Natural killer cell (primary cell): Measurements from ENCODE around the gene WDR7. TPM values are rescaled to one million over a fixed set of nuclear protein-coding genes. Genes with fewer than 3 reads are reported as not detected.

ENCODE experiments used
- ATAC-seq, 3 donors: fragments of 150-1000 bp in 2 of 3; fragments of 200-7000 bp in 1 of 3; cut with Tn5 transposase; 1 replicate in 1 of 3; 2 replicates in 2 of 3; pipeline ENCODE4 v1.10.0; 2021; ENCODE audit warnings: mild to moderate bottlenecking in 2 of 3, moderate library complexity in 2 of 3
- DNase-seq, 2 donors: peaks; one replicate each; pipeline versions ENCODE4 v3.0.0 to v3.0.0-alpha.2; 2013 to 2021; ENCODE audit warnings: mixed read lengths in 1 of 2
- H3K27ac ChIP-seq: one replicate; pipeline ENCODE4 v1.5.1; 2013; ENCODE audit warnings: mild to moderate bottlenecking, low read length
- H3K27me3 ChIP-seq: one replicate; pipeline ENCODE4 v1.6.1; 2013; ENCODE audit warnings: low read length; ENCODE audit not compliant: control insufficient read depth, insufficient read depth
- H3K36me3 ChIP-seq: one replicate; pipeline ENCODE4 v1.6.1; 2013; ENCODE audit warnings: low read length; ENCODE audit not compliant: control insufficient read depth, insufficient read depth
- H3K4me1 ChIP-seq: one replicate; pipeline ENCODE4 v1.6.1; 2013; ENCODE audit warnings: low read length; ENCODE audit not compliant: control insufficient read depth, insufficient read depth
- H3K4me3 ChIP-seq: one replicate; pipeline ENCODE4 v1.5.1; 2013; ENCODE audit warnings: low read length
- H3K9me3 ChIP-seq: one replicate; pipeline ENCODE4 v1.6.1; 2013; ENCODE audit warnings: low read length; ENCODE audit not compliant: control insufficient read depth, insufficient read depth
- H3K27ac Mint-ChIP-seq, 2 donors: one replicate each; pipeline ENCODE4 v1.8.0; 2022; ENCODE audit warnings: mild to moderate bottlenecking in 2 of 2, mixed read lengths in 2 of 2, moderate library complexity in 1 of 2
- H3K27me3 Mint-ChIP-seq, 2 donors: one replicate each; pipeline ENCODE4 v1.8.0; 2022; ENCODE audit warnings: low read depth in 2 of 2, mixed read lengths in 2 of 2
- H3K36me3 Mint-ChIP-seq: one replicate; pipeline ENCODE4 v1.8.0; 2022; ENCODE audit warnings: mixed read lengths
- H3K4me1 Mint-ChIP-seq, 2 donors: one replicate each; pipeline ENCODE4 v1.8.0; 2022; ENCODE audit warnings: mixed read lengths in 2 of 2
- H3K4me3 Mint-ChIP-seq: one replicate; pipeline ENCODE4 v1.8.0; 2022; ENCODE audit warnings: mild to moderate bottlenecking, moderate library complexity, mixed read lengths
- H3K9me3 Mint-ChIP-seq, 2 donors: one replicate each; pipeline ENCODE4 v1.8.0; 2022; ENCODE audit warnings: mixed read lengths in 2 of 2
- CTCF ChIP-seq: fragments of 200-600 bp; IDR thresholded peaks from one replicate; pipeline ENCODE4 v1.8.0; 2022; ENCODE audit warnings: antibody characterized with exemption
- WGBS: methylation state at CpG from one replicate; pipeline ENCODE4 v1.1.7; 2013; ENCODE audit warnings: missing lambda C conversion rate; ENCODE audit not compliant: insufficient coverage; 5-methylcytosine and 5-hydroxymethylcytosine counted together
- intact Hi-C: fragments of 100-400 bp; cut with micrococcal nuclease; formaldehyde crosslinking; loops from one replicate; pipeline ENCODE4 v1.14.2; 2022
- total RNA-seq, 4 donors: library from RNA; stranded (reverse); fragments of 120-200 nt in 1 of 4; gene quantifications; one replicate each; pipeline versions ENCODE4 v1.2.3 to v1.2.4, GENCODE V29; 2013 to 2022

Gene WDR7
- total RNA-seq, 3 donors from 2014 or later (not counting 1 experiment from before 2014, with no cell fraction given), result 71.1 to 103 (median 77.3) TPM

GRCh38 chr18:56982766-56983165, 331.6 kb downstream of the WDR7 start:
- Histone ChIP-seq H3K36me3 (no peaks in the 10 kb centered on the region), H3K9me3 (no peaks in the 10 kb centered on the region), H3K4me1 (no peaks in the 10 kb centered on the region), H3K27ac (no peak overlapping the region), H3K4me3 (no peak overlapping the region), H3K27me3 (no peaks in the 10 kb centered on the region)
- Mint-ChIP-seq H3K4me1 (peaks cover 0 to 5% of the 10 kb centered on the region in 2 donors), H3K27ac (peak overlapping the region in 1 of 2 donors; percentile 22), H3K36me3 (no peaks in the 10 kb centered on the region), H3K9me3 (no peaks in the 10 kb centered on the region), H3K27me3 (no peaks in the 10 kb centered on the region), H3K4me3 (no peak overlapping the region)
- intact Hi-C loops, result no loop called here
- no peak for DNase-seq
- ATAC-seq, result no peak
- no peak for TF ChIP-seq CTCF

- no peak overlapping the region for H3K4me3 Mint-ChIP-seq
- TF ChIP-seq CTCF, result no peak
- H3K4me1 Mint-ChIP-seq, result peaks cover 0 to 5% of the 10 kb centered on the region in 2 donors
- no peaks in the 10 kb centered on the region for H3K9me3 Mint-ChIP-seq
- no peaks in the 10 kb centered on the region for H3K4me1 ChIP-seq
- no peak overlapping the region for H3K27ac ChIP-seq
- H3K36me3 Mint-ChIP-seq, result no peaks in the 10 kb centered on the region
- no peak overlapping the region for H3K4me3 ChIP-seq
- intact Hi-C loops, result no loop called here
- H3K27me3 Mint-ChIP-seq, result no peaks in the 10 kb centered on the region
- no peaks in the 10 kb centered on the region for H3K27me3 ChIP-seq
- DNase-seq, result no peak
- WGBS, result no CpG with 5 or more reads among the region's 1 CpG
- no peaks in the 10 kb centered on the region for H3K9me3 ChIP-seq
- H3K36me3 ChIP-seq, result no peaks in the 10 kb centered on the region
- no peak for ATAC-seq
- no peak overlapping the region for H3K27ac Mint-ChIP-seq
Observed at GRCh38 chr18:56983275-56983992, 332.3 kb downstream of the WDR7 start.

GRCh38 chr18:56984731-56985130, 333.6 kb downstream of the WDR7 start:
- Mint-ChIP-seq H3K9me3 (no peaks in the 10 kb centered on the region), H3K4me3 (no peak overlapping the region), H3K36me3 (no peaks in the 10 kb centered on the region), H3K4me1 (peaks cover 0 to 5% of the 10 kb centered on the region in 2 donors), H3K27ac (no peak overlapping the region), H3K27me3 (no peaks in the 10 kb centered on the region)
- Histone ChIP-seq H3K9me3 (no peaks in the 10 kb centered on the region), H3K27me3 (no peaks in the 10 kb centered on the region), H3K36me3 (no peaks in the 10 kb centered on the region), H3K27ac (no peak overlapping the region), H3K4me1 (no peaks in the 10 kb centered on the region), H3K4me3 (no peak overlapping the region)
- intact Hi-C loops, result no loop called here
- no peak for DNase-seq
- 97% methylated on average over 5 of the region's 5 CpGs for WGBS
- TF ChIP-seq CTCF, result no peak
- no peak for ATAC-seq

- Mint-ChIP-seq H3K4me1 (no peaks in the 10 kb centered on the region), H3K27ac (no peak overlapping the region), H3K9me3 (peaks cover 0 to 3% of the 10 kb centered on the region in 2 donors), H3K36me3 (no peaks in the 10 kb centered on the region), H3K4me3 (no peak overlapping the region), H3K27me3 (no peaks in the 10 kb centered on the region)
- no peak overlapping the region for H3K27ac ChIP-seq
- TF ChIP-seq CTCF, result no peak
- H3K9me3 ChIP-seq, result no peaks in the 10 kb centered on the region
- H3K4me1 ChIP-seq, result no peaks in the 10 kb centered on the region
- DNase-seq, result no peak
- H3K27me3 ChIP-seq, result no peaks in the 10 kb centered on the region
- no peaks in the 10 kb centered on the region for H3K36me3 ChIP-seq
- no peak for ATAC-seq
- 100% methylated on average over 2 of the region's 2 CpGs for WGBS
- no peak overlapping the region for H3K4me3 ChIP-seq
- intact Hi-C loops, result no loop called here
Observed at GRCh38 chr18:56986829-56987228, 335.7 kb downstream of the WDR7 start.
